Natural killer cell (primary cell): ENCODE results near the gene NPHP4. TPM values are rescaled to one million over a fixed set of nuclear protein-coding genes. Genes with fewer than 3 reads are reported as not detected.

Source experiments
- ATAC-seq, 3 donors: fragments of 150-1000 bp in 2 of 3; fragments of 200-7000 bp in 1 of 3; cut with Tn5 transposase; 1 replicate in 1 of 3; 2 replicates in 2 of 3; pipeline ENCODE4 v1.10.0; 2021; ENCODE audit warnings: mild to moderate bottlenecking in 2 of 3, moderate library complexity in 2 of 3
- DNase-seq, 2 donors: peaks; one replicate each; pipeline versions ENCODE4 v3.0.0 to v3.0.0-alpha.2; 2013 to 2021; ENCODE audit warnings: mixed read lengths in 1 of 2
- H3K27ac ChIP-seq: one replicate; pipeline ENCODE4 v1.5.1; 2013; ENCODE audit warnings: mild to moderate bottlenecking, low read length
- H3K27me3 ChIP-seq: one replicate; pipeline ENCODE4 v1.6.1; 2013; ENCODE audit warnings: low read length; ENCODE audit not compliant: control insufficient read depth, insufficient read depth
- H3K36me3 ChIP-seq: one replicate; pipeline ENCODE4 v1.6.1; 2013; ENCODE audit warnings: low read length; ENCODE audit not compliant: control insufficient read depth, insufficient read depth
- H3K4me1 ChIP-seq: one replicate; pipeline ENCODE4 v1.6.1; 2013; ENCODE audit warnings: low read length; ENCODE audit not compliant: control insufficient read depth, insufficient read depth
- H3K4me3 ChIP-seq: one replicate; pipeline ENCODE4 v1.5.1; 2013; ENCODE audit warnings: low read length
- H3K9me3 ChIP-seq: one replicate; pipeline ENCODE4 v1.6.1; 2013; ENCODE audit warnings: low read length; ENCODE audit not compliant: control insufficient read depth, insufficient read depth
- H3K27ac Mint-ChIP-seq, 2 donors: one replicate each; pipeline ENCODE4 v1.8.0; 2022; ENCODE audit warnings: mild to moderate bottlenecking in 2 of 2, mixed read lengths in 2 of 2, moderate library complexity in 1 of 2
- H3K27me3 Mint-ChIP-seq, 2 donors: one replicate each; pipeline ENCODE4 v1.8.0; 2022; ENCODE audit warnings: low read depth in 2 of 2, mixed read lengths in 2 of 2
- H3K36me3 Mint-ChIP-seq: one replicate; pipeline ENCODE4 v1.8.0; 2022; ENCODE audit warnings: mixed read lengths
- H3K4me1 Mint-ChIP-seq, 2 donors: one replicate each; pipeline ENCODE4 v1.8.0; 2022; ENCODE audit warnings: mixed read lengths in 2 of 2
- H3K4me3 Mint-ChIP-seq: one replicate; pipeline ENCODE4 v1.8.0; 2022; ENCODE audit warnings: mild to moderate bottlenecking, moderate library complexity, mixed read lengths
- H3K9me3 Mint-ChIP-seq, 2 donors: one replicate each; pipeline ENCODE4 v1.8.0; 2022; ENCODE audit warnings: mixed read lengths in 2 of 2
- WGBS: methylation state at CpG from one replicate; pipeline ENCODE4 v1.1.7; 2013; ENCODE audit warnings: missing lambda C conversion rate; ENCODE audit not compliant: insufficient coverage; 5-methylcytosine and 5-hydroxymethylcytosine counted together
- intact Hi-C: fragments of 100-400 bp; cut with micrococcal nuclease; formaldehyde crosslinking; loops from one replicate; pipeline ENCODE4 v1.14.2; 2022
- total RNA-seq, 4 donors: library from RNA; stranded (reverse); fragments of 120-200 nt in 1 of 4; gene quantifications; one replicate each; pipeline versions ENCODE4 v1.2.3 to v1.2.4, GENCODE V29; 2013 to 2022
- TF ChIP-seq, protein P1 (sequence below): fragments of 200-600 bp; IDR thresholded peaks from one replicate; pipeline ENCODE4 v1.8.0; 2022; ENCODE audit warnings: antibody characterized with exemption

Gene NPHP4
- total RNA-seq, 3 donors from 2014 or later (not counting 1 experiment from before 2014, with no cell fraction given), result 6.3 to 14.7 (median 10.1) TPM

DNA sequence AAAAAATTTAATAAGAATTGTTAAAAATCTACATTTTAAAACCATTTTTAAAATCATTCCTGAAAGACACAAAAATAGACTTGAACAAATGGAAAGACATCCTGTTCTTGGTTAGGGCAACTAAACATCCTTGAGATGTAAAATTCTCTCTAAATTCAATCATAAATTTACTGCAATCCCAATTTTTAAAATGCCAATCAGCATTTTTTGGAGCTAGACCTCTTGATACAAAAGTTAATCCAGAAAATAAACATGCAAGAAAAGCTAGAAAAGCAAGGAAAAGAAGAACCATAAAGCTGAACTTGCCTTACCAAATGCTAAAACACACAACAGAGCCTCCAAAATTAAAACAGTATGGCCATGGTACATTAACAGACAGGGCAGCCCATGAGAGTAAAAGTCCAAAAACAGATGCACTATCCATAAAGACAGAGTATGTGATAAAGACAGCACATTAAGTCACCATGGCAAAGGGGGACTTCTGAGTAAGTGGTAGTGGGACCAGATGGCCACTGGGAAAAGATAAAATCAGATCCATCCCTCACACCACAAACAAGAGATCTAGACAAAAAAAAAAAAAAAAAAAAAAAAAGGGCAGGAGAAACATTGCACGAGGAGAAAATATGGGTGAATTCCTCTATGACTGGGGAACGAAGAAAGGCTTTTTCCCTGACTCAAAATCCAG, 51.4 kb downstream of the NPHP4 start:
- Mint-ChIP-seq H3K4me1 (peaks cover 0 to 5% of the 10 kb centered on the region in 2 donors), H3K9me3 (no peaks in the 10 kb centered on the region), H3K27ac (no peak overlapping the region), H3K4me3 (no peak overlapping the region), H3K36me3 (no peaks in the 10 kb centered on the region), H3K27me3 (no peaks in the 10 kb centered on the region)
- intact Hi-C loops, result no loop called here
- no peaks in the 10 kb centered on the region for H3K9me3 ChIP-seq
- TF ChIP-seq, protein P1, sequence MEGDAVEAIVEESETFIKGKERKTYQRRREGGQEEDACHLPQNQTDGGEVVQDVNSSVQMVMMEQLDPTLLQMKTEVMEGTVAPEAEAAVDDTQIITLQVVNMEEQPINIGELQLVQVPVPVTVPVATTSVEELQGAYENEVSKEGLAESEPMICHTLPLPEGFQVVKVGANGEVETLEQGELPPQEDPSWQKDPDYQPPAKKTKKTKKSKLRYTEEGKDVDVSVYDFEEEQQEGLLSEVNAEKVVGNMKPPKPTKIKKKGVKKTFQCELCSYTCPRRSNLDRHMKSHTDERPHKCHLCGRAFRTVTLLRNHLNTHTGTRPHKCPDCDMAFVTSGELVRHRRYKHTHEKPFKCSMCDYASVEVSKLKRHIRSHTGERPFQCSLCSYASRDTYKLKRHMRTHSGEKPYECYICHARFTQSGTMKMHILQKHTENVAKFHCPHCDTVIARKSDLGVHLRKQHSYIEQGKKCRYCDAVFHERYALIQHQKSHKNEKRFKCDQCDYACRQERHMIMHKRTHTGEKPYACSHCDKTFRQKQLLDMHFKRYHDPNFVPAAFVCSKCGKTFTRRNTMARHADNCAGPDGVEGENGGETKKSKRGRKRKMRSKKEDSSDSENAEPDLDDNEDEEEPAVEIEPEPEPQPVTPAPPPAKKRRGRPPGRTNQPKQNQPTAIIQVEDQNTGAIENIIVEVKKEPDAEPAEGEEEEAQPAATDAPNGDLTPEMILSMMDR, result no peak
- peaks cover 19% of the 10 kb centered on the region for H3K4me1 ChIP-seq
- no peak for ATAC-seq
- no peaks in the 10 kb centered on the region for H3K36me3 ChIP-seq
- H3K4me3 ChIP-seq, result no peak overlapping the region
- H3K27ac ChIP-seq, result no peak overlapping the region
- no CpG with 5 or more reads among the region's 2 CpGs for WGBS
- DNase-seq, result no peak
- H3K27me3 ChIP-seq, result no peaks in the 10 kb centered on the region

DNA sequence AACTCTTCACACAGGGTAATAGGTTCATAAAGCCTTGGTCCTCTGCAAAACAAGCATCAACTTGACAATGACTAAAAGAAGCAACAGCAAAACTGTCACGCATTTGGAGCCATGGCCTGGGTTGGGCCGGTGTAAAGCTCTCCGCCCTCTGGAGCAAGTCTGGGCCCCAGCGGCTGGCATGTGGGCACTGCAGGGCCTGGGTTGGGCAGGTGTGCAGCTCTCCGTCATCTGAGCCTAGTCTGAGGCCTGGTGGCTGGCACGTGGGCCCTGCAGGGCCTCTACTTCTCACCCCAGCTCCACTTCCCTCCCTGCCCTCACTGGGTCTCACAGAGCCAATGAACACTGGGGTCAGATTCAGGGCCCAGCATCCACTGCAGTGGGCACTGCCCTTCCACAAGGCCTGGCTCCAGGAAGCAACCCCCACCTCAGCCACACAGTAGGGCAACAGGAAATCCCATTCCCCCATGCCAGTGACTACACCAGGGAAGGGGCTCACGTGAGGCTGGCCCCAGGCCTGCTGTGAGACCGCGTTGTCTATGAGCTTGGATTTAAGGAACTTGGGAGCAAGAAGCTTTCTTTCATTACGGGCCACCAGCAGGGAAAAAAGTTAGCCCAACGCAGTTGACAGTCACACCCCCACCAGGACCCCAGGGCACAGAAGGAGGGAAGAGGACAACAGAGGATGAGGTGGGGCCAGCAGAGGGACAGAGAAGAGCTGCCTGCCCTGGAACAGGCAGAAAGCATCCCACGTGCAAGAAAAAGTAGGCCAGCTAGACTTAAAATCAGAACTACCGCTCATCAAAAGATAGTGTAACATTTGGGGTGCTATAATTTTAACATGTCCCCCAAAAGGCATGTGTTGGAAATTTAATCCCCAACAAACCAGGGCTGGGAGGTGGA, 52.7 kb downstream of the NPHP4 start:
- peaks cover 0 to 5% of the 10 kb centered on the region in 2 donors for H3K4me1 Mint-ChIP-seq
- no peak overlapping the region for H3K27ac Mint-ChIP-seq
- H3K4me3 ChIP-seq, result no peak overlapping the region
- H3K36me3 ChIP-seq, result no peaks in the 10 kb centered on the region
- H3K9me3 ChIP-seq, result no peaks in the 10 kb centered on the region
- DNase-seq, result no peak
- no peak overlapping the region for H3K27ac ChIP-seq
- H3K9me3 Mint-ChIP-seq, result no peaks in the 10 kb centered on the region
- peaks cover 19% of the 10 kb centered on the region for H3K4me1 ChIP-seq
- no peaks in the 10 kb centered on the region for H3K27me3 Mint-ChIP-seq
- intact Hi-C loops, result no loop called here
- 93% methylated on average over 13 of the region's 13 CpGs for WGBS
- no peaks in the 10 kb centered on the region for H3K27me3 ChIP-seq
- H3K36me3 Mint-ChIP-seq, result no peaks in the 10 kb centered on the region
- TF ChIP-seq, protein P1, result no peak
- no peak overlapping the region for H3K4me3 Mint-ChIP-seq
- no peak for ATAC-seq

DNA sequence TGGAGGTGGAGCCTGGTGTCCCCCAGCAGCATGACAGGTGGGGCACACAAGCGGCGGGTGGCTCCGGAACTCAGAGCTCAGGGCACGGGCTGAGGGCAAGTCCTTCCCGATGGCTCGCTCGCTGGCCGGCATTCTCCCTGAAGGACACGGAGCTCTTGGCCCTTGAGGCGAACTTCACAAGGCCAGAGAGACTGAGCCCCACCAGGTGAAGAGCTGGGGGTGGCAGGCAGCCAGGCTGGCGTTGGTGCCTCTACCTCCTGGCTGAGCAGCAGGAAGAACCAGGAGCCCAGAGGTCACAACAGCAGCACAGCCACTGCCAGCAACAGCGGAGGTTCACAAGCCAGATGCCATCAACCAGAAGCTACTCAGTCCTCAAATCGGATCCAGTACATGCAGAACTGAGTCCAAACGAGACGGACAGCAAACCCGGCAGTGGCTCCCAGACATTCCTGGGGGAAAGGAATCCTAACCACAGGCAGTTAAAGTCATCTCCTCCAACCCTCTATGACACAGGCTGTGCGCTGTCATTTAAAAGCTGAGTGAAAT, 54.1 kb downstream of the NPHP4 start:
- no peak overlapping the region for H3K27ac Mint-ChIP-seq
- 96% methylated on average over 17 of the region's 17 CpGs for WGBS
- ATAC-seq (no peak), DNase-seq (no peak)
- peaks cover 19% of the 10 kb centered on the region for H3K4me1 ChIP-seq
- intact Hi-C loops, result no loop called here
- no peaks in the 10 kb centered on the region for H3K9me3 Mint-ChIP-seq
- H3K4me3 Mint-ChIP-seq, result no peak overlapping the region
- no peaks in the 10 kb centered on the region for H3K9me3 ChIP-seq
- no peak overlapping the region for H3K27ac ChIP-seq
- H3K4me1 Mint-ChIP-seq, result peaks cover 0 to 5% of the 10 kb centered on the region in 2 donors
- no peaks in the 10 kb centered on the region for H3K36me3 Mint-ChIP-seq
- H3K4me3 ChIP-seq, result no peak overlapping the region
- no peaks in the 10 kb centered on the region for H3K27me3 ChIP-seq
- no peaks in the 10 kb centered on the region for H3K27me3 Mint-ChIP-seq
- no peaks in the 10 kb centered on the region for H3K36me3 ChIP-seq
- TF ChIP-seq, protein P1, result no peak
